CD14-positive monocyte (primary cell): ENCODE data around the gene SLC38A9. TPM values are rescaled to one million over a fixed set of nuclear protein-coding genes. Genes with fewer than 3 reads are reported as not detected.

Source experiments
- DNase-seq, 3 donors: peaks; one replicate each; pipeline ENCODE4 v3.0.0-alpha.2; 2011 to 2022
- H2AFZ ChIP-seq: 2 replicates; pipeline ENCODE4 v1.6.0; 2012; ENCODE audit warnings: mild to moderate bottlenecking, low read depth, low read length, inconsistent platforms; ENCODE audit not compliant: insufficient read depth, poor library complexity, severe bottlenecking
- H3K27ac ChIP-seq, 2 donors: 1 replicate in 1 of 2; 2 replicates in 1 of 2; pipeline ENCODE4 v1.5.1; 2012 to 2013; ENCODE audit warnings: low read length in 2 of 2, control low read depth in 1 of 2, inconsistent platforms in 1 of 2, low read depth in 1 of 2, mild to moderate bottlenecking in 1 of 2
- H3K27me3 ChIP-seq, 2 donors: one replicate each; pipeline versions ENCODE4 v1.6.0 to v1.6.1; 2011 to 2013; ENCODE audit warnings: low read length in 2 of 2; ENCODE audit not compliant: control insufficient read depth in 2 of 2, insufficient read depth in 2 of 2
- H3K36me3 ChIP-seq, 2 donors: replicated peaks in 1 of 2; 1 replicate in 1 of 2; 2 replicates in 1 of 2; pipeline versions ENCODE4 v1.5.1 to v1.6.1; 2012 to 2013; ENCODE audit warnings: low read length in 2 of 2, control low read depth in 1 of 2, inconsistent platforms in 1 of 2, mild to moderate bottlenecking in 1 of 2; ENCODE audit not compliant: insufficient read depth in 2 of 2, control insufficient read depth in 1 of 2
- H3K4me1 ChIP-seq, 2 donors: 1 replicate in 1 of 2; 2 replicates in 1 of 2; pipeline versions ENCODE4 v1.5.1 to v1.6.1; 2012 to 2013; ENCODE audit warnings: low read length in 2 of 2, control low read depth in 1 of 2, inconsistent platforms in 1 of 2, mild to moderate bottlenecking in 1 of 2, moderate library complexity in 1 of 2; ENCODE audit not compliant: insufficient read depth in 2 of 2, control insufficient read depth in 1 of 2
- H3K4me2 ChIP-seq: replicated peaks from 2 replicates; pipeline ENCODE3; 2012; ENCODE audit warnings: low read length, moderate library complexity, mild to moderate bottlenecking; ENCODE audit not compliant: poor library complexity, severe bottlenecking; ENCODE audit errors: extremely low read depth
- H3K4me3 ChIP-seq, 3 experiments: fragments of 200-600 bp in 1 of 3; sonication (generic) in 1 of 3; replicated peaks in 1 of 3; 1 replicate in 2 of 3; 2 replicates in 1 of 3; pipeline ENCODE4 v1.5.1; 2011 to 2013; ENCODE audit warnings: low read length in 3 of 3, mild to moderate bottlenecking in 3 of 3, control low read depth in 2 of 3, low read depth in 2 of 3, inconsistent platforms in 1 of 3, moderate library complexity in 1 of 3
- H3K79me2 ChIP-seq: 2 replicates; pipeline ENCODE4 v1.6.0; 2012; ENCODE audit warnings: mild to moderate bottlenecking, control low read depth, inconsistent platforms, low read length, moderate library complexity; ENCODE audit not compliant: insufficient read depth
- H3K9ac ChIP-seq: 2 replicates; pipeline ENCODE4 v1.6.0; 2017; ENCODE audit warnings: low read length, mild to moderate bottlenecking; ENCODE audit not compliant: insufficient read depth, poor library complexity, severe bottlenecking
- H3K9me3 ChIP-seq, 2 donors: replicated peaks in 1 of 2; 1 replicate in 1 of 2; 2 replicates in 1 of 2; pipeline versions ENCODE4 v1.5.1 to v1.6.1; 2012 to 2013; ENCODE audit warnings: low read length in 2 of 2, control low read depth in 1 of 2; ENCODE audit not compliant: control insufficient read depth in 1 of 2, insufficient read depth in 1 of 2
- H4K20me1 ChIP-seq: 2 replicates; pipeline ENCODE4 v1.6.0; 2012; ENCODE audit warnings: mild to moderate bottlenecking, low read length, control low read depth, moderate library complexity; ENCODE audit not compliant: insufficient read depth
- H3K27ac Mint-ChIP-seq, 7 donors: one replicate each; pipeline ENCODE4 v1.8.0; 2020; ENCODE audit warnings: mild to moderate bottlenecking in 7 of 7, mixed read lengths in 7 of 7, moderate library complexity in 6 of 7, inconsistent platforms in 2 of 7
- H3K27me3 Mint-ChIP-seq, 3 donors: one replicate each; pipeline ENCODE4 v1.8.0; 2021 to 2022; ENCODE audit warnings: low read depth in 3 of 3, mild to moderate bottlenecking in 3 of 3, mixed read lengths in 3 of 3, moderate library complexity in 3 of 3, inconsistent platforms in 1 of 3
- H3K36me3 Mint-ChIP-seq, 2 donors: one replicate each; pipeline ENCODE4 v1.8.0; 2020; ENCODE audit warnings: mixed read lengths in 2 of 2, inconsistent platforms in 1 of 2, mild to moderate bottlenecking in 1 of 2
- H3K4me1 Mint-ChIP-seq: one replicate; pipeline ENCODE4 v1.8.0; 2020; ENCODE audit warnings: mild to moderate bottlenecking, mixed read lengths
- H3K4me3 Mint-ChIP-seq, 2 donors: one replicate each; pipeline ENCODE4 v1.8.0; 2020; ENCODE audit warnings: mild to moderate bottlenecking in 2 of 2, mixed read lengths in 2 of 2, moderate library complexity in 1 of 2
- H3K9me3 Mint-ChIP-seq, 7 donors: one replicate each; pipeline ENCODE4 v1.8.0; 2020 to 2022; ENCODE audit warnings: mixed read lengths in 7 of 7, mild to moderate bottlenecking in 6 of 7, moderate library complexity in 6 of 7, inconsistent platforms in 2 of 7
- CTCF ChIP-seq: fragments of 200-600 bp; IDR thresholded peaks from one replicate; pipeline ENCODE4 v1.8.0; 2022; ENCODE audit warnings: antibody characterized with exemption, mild to moderate bottlenecking
- WGBS: methylation state at CpG from one replicate; pipeline ENCODE4 v1.1.5; 2013; ENCODE audit warnings: missing lambda C conversion rate; ENCODE audit not compliant: insufficient coverage; 5-methylcytosine and 5-hydroxymethylcytosine counted together
- intact Hi-C, 2 donors: fragments of 100-400 bp; cut with micrococcal nuclease; formaldehyde crosslinking; loops; one replicate each; pipeline versions ENCODE4 v1.15.0 to v1.15.1; 2023
- polyA plus RNA-seq, 3 donors: library from polyadenylated mRNA; depleted of rRNA in 1 of 3; unstranded in 2 of 3; stranded (reverse) in 1 of 3; fragments of 300-500 nt in 2 of 3; fragments of >200 nt in 1 of 3; fragmentation: Illumina TruSeq in 2 of 3; gene quantifications; 1 replicate in 2 of 3; 2 replicates in 1 of 3; pipeline ENCODE4 v1.2.3, GENCODE V29; 2012 to 2021

The SLC38A9 gene
- polyA plus RNA-seq, 3 donors = 10.7 to 15.2 (median 14.1) TPM

DNA sequence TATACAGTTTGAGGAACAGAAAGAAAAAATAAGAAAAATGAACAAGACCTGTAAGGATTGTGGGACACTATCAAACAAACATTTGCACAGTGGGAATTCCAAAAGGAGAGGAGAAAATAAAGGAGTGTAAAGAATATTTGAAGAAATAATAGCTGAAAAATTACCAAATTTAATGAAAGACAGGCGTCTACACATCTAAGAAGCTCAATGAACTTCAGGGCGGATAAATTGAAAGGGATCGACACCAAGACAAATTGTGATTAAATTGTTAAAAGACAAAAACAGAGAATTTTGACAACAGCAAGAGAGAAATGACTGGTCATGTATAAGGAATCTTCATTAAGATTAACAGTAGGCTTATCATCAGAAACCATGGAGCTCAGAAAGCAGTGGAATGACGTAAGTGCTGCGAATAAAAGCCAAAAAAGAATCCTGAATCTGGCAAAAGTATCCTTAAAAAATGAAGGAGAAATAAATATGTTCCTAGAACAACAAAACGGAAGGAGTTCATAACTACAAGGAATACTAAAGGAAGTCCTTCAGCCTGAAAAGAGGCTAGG is 3.5 kb upstream of the SLC38A9 start:
- Histone ChIP-seq H3K36me3 (no peaks in the 10 kb centered on the region), H3K4me3 (no peak overlapping the region), H3K27ac (no peak overlapping the region), H3K9ac (no peak overlapping the region), H3K79me2 (peaks cover 14% of the 10 kb centered on the region), H4K20me1 (no peaks in the 10 kb centered on the region), H3K27me3 (no peaks in the 10 kb centered on the region), H2AFZ (no peak overlapping the region), H3K9me3 (no peaks in the 10 kb centered on the region), H3K4me2 (no peak overlapping the region), H3K4me1 (peaks cover 12 to 18% of the 10 kb centered on the region in 2 donors)
- intact Hi-C loops = loop anchor here in 1 of 2 donors (10.0 kb wide), 1 partner anchor 189 kb away; no protein-coding TSS in a partner anchor
- no peak for TF ChIP-seq CTCF
- DNase-seq = no peak
- Mint-ChIP-seq H3K36me3 (peaks cover 0 to 2% of the 10 kb centered on the region in 2 donors), H3K27me3 (peaks cover 0 to 4% (median 4%) of the 10 kb centered on the region in 3 donors), H3K4me3 (no peak overlapping the region), H3K4me1 (peaks cover 17% of the 10 kb centered on the region), H3K27ac (no peak overlapping the region), H3K9me3 (peaks cover 0 to 12% (median 5%) of the 10 kb centered on the region in 7 donors)
- WGBS = no CpG with 5 or more reads among the region's 6 CpGs

GRCh38 chr5:55714749-55715148 is 2.6 kb upstream of the SLC38A9 start:
- Histone ChIP-seq H3K9me3 (no peaks in the 10 kb centered on the region), H3K79me2 (peaks cover 14% of the 10 kb centered on the region), H3K27me3 (no peaks in the 10 kb centered on the region), H3K4me2 (no peak overlapping the region), H3K36me3 (no peaks in the 10 kb centered on the region), H3K9ac (no peak overlapping the region), H4K20me1 (no peaks in the 10 kb centered on the region), H3K4me3 (no peak overlapping the region), H3K27ac (no peak overlapping the region), H2AFZ (peak overlapping the region; percentile 10), H3K4me1 (peaks cover 12 to 18% of the 10 kb centered on the region in 2 donors)
- peaks cover 0 to 4% (median 4%) of the 10 kb centered on the region in 3 donors for H3K27me3 Mint-ChIP-seq
- no peak overlapping the region for H3K27ac Mint-ChIP-seq
- DNase-seq = no peak
- no peak overlapping the region for H3K4me3 Mint-ChIP-seq
- peaks cover 13% of the 10 kb centered on the region for H3K4me1 Mint-ChIP-seq
- TF ChIP-seq CTCF = no peak
- intact Hi-C loops = loop anchor here in 1 of 2 donors (10.0 kb wide), 1 partner anchor 190 kb away; no protein-coding TSS in a partner anchor
- peaks cover 0 to 2% of the 10 kb centered on the region in 2 donors for H3K36me3 Mint-ChIP-seq
- peaks cover 0 to 12% (median 5%) of the 10 kb centered on the region in 7 donors for H3K9me3 Mint-ChIP-seq
- 90% methylated on average over 2 of the region's 6 CpGs for WGBS
